Endothelial cell (in vitro differentiated cells): ENCODE measurements around the gene MFRP. TPM values are rescaled to one million over a fixed set of nuclear protein-coding genes. Genes with fewer than 3 reads are reported as not detected.

Source experiments
- DNase-seq: peaks from one replicate; pipeline ENCODE4 v3.0.0; 2021; ENCODE audit warnings: low spot score
- H3K27ac Mint-ChIP-seq: one replicate; pipeline ENCODE4 v1.8.0; 2021; ENCODE audit warnings: mixed read lengths, inconsistent platforms; ENCODE audit not compliant: unreplicated experiment
- H3K27me3 Mint-ChIP-seq: one replicate; pipeline ENCODE4 v1.8.0; 2021; ENCODE audit warnings: mild to moderate bottlenecking, moderate library complexity, mixed read lengths, inconsistent platforms; ENCODE audit not compliant: unreplicated experiment
- H3K36me3 Mint-ChIP-seq: one replicate; pipeline ENCODE4 v1.8.0; 2021; ENCODE audit warnings: mild to moderate bottlenecking, low read depth, mixed read lengths, inconsistent platforms; ENCODE audit not compliant: unreplicated experiment
- H3K4me1 Mint-ChIP-seq: one replicate; pipeline ENCODE4 v1.8.0; 2021; ENCODE audit warnings: mild to moderate bottlenecking, mixed read lengths, inconsistent platforms; ENCODE audit not compliant: unreplicated experiment
- H3K4me3 Mint-ChIP-seq: one replicate; pipeline ENCODE4 v1.8.0; 2021; ENCODE audit warnings: mild to moderate bottlenecking, mixed read lengths, inconsistent platforms; ENCODE audit not compliant: unreplicated experiment
- H3K9me3 Mint-ChIP-seq: one replicate; pipeline ENCODE4 v1.8.0; 2021; ENCODE audit warnings: mixed read lengths, inconsistent platforms; ENCODE audit not compliant: unreplicated experiment
- total RNA-seq: library from RNA; stranded (reverse); fragmentation: NEBNext Ultra II Directional; extraction: Animal tissue kit (Norgen Biotek cat#: 25700); gene quantifications from one replicate; pipeline ENCODE4 v1.2.1, GENCODE V29; 2021; ENCODE audit not compliant: unreplicated experiment
- TF ChIP-seq, protein P1 (sequence below): fragments of 200-600 bp; sonication (generic); IDR thresholded peaks from one replicate; pipeline ENCODE4 v1.5.0; 2021; ENCODE audit warnings: antibody characterized with exemption; ENCODE audit not compliant: unreplicated experiment

Gene MFRP
- total RNA-seq, 1 donor from 2014 or later: 0.13 TPM

DNA sequence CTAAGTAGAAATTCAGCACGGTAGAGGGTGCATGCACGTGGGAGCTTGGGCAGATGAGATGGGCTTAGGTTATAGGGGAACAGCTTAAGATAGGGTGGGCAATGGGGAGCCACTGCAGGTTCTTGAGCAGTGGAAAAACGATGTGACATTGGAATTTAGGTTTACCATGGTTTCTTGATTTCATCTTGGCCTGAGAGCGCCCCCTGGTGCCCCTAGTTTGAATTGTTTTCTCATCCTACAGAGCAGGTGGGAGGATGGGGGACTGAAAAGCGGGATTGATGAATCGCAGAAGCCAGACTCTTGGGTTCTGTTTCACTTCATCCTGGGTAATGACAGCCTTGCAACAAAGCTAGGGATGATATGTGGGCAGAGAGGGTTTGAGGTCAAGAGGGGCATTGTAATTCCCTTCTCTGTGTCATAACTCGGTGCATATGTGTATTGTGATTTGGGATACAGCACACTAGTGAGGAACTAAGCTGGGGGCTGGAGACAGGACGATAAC lies 22.9 kb downstream of the MFRP start:
- Mint-ChIP-seq H3K27me3 (peaks cover 7% of the 10 kb centered on the region), H3K4me3 (no peak overlapping the region)

DNA sequence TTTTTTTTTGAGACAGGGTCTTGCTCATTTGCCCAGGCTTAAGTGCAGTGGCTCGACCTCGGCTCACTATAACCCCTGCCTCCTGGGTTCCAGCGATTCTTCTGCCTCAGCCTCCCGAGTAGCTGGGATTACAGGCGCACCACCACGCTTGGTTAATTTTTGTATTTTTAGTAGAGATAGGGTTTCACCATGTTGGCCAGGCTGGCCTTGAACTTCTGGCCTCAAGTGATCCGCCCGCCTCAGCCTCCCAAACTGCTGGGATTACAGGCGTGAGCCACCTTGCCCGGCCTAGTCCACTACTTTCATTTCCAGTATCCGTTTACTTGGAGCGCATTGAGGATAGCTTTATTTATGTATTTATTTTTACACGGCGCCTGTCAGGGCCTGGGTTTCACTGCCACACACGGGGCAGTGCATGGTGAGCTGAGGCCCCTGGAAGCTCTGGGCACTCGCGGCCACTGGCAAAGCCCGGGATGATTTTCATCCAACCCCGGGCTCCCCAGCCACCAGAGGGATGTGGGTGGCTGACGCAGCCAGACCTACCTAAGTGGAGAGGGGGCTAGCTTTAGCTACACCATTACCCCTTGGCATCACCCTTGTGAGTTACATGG lies 23.5 kb downstream of the MFRP start:
- Mint-ChIP-seq H3K4me3 (no peak overlapping the region), H3K27me3 (peaks cover 8% of the 10 kb centered on the region), H3K4me1 (peaks cover 24% of the 10 kb centered on the region), H3K27ac (no peak overlapping the region), H3K36me3 (no peaks in the 10 kb centered on the region), H3K9me3 (no peaks in the 10 kb centered on the region)
- DNase-seq: no peak
- TF ChIP-seq, protein P1, sequence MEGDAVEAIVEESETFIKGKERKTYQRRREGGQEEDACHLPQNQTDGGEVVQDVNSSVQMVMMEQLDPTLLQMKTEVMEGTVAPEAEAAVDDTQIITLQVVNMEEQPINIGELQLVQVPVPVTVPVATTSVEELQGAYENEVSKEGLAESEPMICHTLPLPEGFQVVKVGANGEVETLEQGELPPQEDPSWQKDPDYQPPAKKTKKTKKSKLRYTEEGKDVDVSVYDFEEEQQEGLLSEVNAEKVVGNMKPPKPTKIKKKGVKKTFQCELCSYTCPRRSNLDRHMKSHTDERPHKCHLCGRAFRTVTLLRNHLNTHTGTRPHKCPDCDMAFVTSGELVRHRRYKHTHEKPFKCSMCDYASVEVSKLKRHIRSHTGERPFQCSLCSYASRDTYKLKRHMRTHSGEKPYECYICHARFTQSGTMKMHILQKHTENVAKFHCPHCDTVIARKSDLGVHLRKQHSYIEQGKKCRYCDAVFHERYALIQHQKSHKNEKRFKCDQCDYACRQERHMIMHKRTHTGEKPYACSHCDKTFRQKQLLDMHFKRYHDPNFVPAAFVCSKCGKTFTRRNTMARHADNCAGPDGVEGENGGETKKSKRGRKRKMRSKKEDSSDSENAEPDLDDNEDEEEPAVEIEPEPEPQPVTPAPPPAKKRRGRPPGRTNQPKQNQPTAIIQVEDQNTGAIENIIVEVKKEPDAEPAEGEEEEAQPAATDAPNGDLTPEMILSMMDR: no peak

More for the DNA sequence above, 22.9 kb downstream of the MFRP start:
- Mint-ChIP-seq H3K9me3 (no peaks in the 10 kb centered on the region), H3K4me1 (peaks cover 22% of the 10 kb centered on the region), H3K36me3 (no peaks in the 10 kb centered on the region), H3K27ac (no peak overlapping the region)
- TF ChIP-seq, protein P1: peak; percentile 85
- peak; percentile 84 for DNase-seq

DNA sequence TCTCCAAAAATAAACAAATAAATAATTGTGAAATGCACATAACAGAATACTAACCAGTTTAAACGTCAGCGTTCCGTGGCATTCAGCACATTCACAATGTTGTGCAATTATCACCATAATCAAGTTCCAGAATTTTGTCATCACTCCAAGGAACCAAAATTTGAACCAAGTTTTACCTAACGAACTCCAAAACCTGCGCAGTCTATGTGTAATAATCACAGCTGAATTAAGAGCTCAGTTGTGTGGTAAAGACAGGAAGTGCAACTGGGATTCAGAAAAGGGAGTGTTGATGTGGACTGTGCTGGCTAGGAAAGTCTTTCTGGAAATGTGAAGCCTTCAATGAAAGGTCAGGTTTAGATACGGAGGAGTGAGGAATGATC lies 24.2 kb downstream of the MFRP start:
- peak overlapping the region; percentile 12 for H3K4me3 Mint-ChIP-seq
- no peak for DNase-seq
- H3K4me1 Mint-ChIP-seq: peaks cover 24% of the 10 kb centered on the region
- TF ChIP-seq, protein P1: no peak
- no peaks in the 10 kb centered on the region for H3K9me3 Mint-ChIP-seq
- peak overlapping the region; percentile 58 for H3K27ac Mint-ChIP-seq
- no peaks in the 10 kb centered on the region for H3K36me3 Mint-ChIP-seq
- peaks cover 8% of the 10 kb centered on the region for H3K27me3 Mint-ChIP-seq

DNA sequence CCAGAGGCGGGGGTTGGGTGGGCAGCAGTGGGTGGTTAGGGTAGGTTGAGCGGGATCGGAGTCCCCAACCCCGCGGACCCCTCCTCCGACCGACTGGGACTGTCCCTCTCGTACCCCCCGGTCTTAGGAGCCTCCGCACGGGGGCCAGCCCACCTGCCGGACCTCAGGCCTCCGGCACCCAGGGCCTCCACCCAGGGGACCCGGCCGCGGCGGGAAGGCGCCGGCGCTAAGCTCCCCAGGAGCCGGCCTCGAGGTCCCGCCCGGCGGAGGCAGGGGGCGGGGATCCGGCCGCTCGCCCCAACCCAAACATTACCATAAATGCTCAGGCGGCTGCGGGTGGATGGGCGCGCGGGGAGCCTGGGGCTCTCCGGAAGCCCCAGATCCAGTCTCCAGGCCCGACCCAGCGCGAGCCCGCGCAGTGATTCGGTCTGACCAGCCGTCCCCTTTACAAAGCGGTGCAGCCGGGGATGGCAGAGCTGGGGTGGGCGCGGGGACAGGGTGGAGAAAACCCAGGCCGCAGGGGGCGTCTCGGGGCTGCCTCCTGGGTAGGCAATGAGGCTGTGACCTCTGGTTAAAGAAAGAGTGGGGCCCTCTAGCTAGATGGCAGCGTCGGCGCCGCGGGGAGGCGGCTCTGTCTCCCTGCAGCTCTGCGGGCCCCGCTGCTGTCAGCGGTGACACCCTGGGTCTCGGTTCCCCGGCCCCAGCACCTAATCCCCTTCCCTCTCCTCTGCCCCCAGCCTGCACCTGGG lies 25.6 kb downstream of the MFRP start:
- Mint-ChIP-seq H3K36me3 (no peaks in the 10 kb centered on the region), H3K9me3 (no peaks in the 10 kb centered on the region), H3K27me3 (peaks cover 8% of the 10 kb centered on the region), H3K27ac (no peak overlapping the region), H3K4me1 (peaks cover 24% of the 10 kb centered on the region), H3K4me3 (peak overlapping the region; percentile 79)
- peak; percentile 63 for DNase-seq
- TF ChIP-seq, protein P1: no peak
